Pancreas (tissue), 10 donors: Measurements from ENCODE around the gene OSMR. TPM values are rescaled to one million over a fixed set of nuclear protein-coding genes. Genes with fewer than 3 reads are reported as not detected.

Source experiments
- ATAC-seq, 4 donors: fragments of 200-7000 bp; cut with Tn5 transposase; one replicate each; pipeline versions ENCODE4 v1.8.0 to v1.9.1; 2020; ENCODE audit warnings: mild to moderate bottlenecking in 4 of 4, moderate library complexity in 4 of 4
- DNase-seq, 6 donors: peaks; one replicate each; pipeline ENCODE4 v3.0.0-alpha.2; 2020
- FAIRE-seq: peaks from 2 replicates; lab custom pipeline; 2012; peaks lifted over from hg19 to GRCh38; lab: Jason Lieb, UNC
- H3K27ac ChIP-seq, 4 donors: fragments of 200-600 bp; sonication (generic); 1 replicate in 3 of 4; 2 replicates in 1 of 4; pipeline versions ENCODE4 v1.5.0 to v1.8.0; 2020
- H3K27me3 ChIP-seq, 4 donors: fragments of 200-600 bp; one replicate each; pipeline ENCODE4 v1.8.0; 2021
- H3K36me3 ChIP-seq, 3 donors: fragments of 200-600 bp; sonication (generic) in 1 of 3; one replicate each; pipeline versions ENCODE4 v1.5.0 to v1.8.0; 2020 to 2021
- H3K4me1 ChIP-seq, 3 donors: fragments of 200-600 bp; one replicate each; pipeline ENCODE4 v1.8.0; 2021
- H3K4me3 ChIP-seq, 4 donors: fragments of 200-600 bp; sonication (generic) in 2 of 4; one replicate each; pipeline versions ENCODE4 v1.5.0 to v1.8.0; 2020 to 2021
- H3K9me3 ChIP-seq, 4 donors: fragments of 200-600 bp; one replicate each; pipeline ENCODE4 v1.8.0; 2021
- CTCF ChIP-seq, 4 donors: fragments of 200-600 bp; sonication (generic) in 3 of 4; IDR thresholded peaks; one replicate each; pipeline versions ENCODE4 v1.5.0 to v1.8.0; 2021; ENCODE audit warnings: antibody characterized with exemption in 4 of 4
- WGBS, 2 donors: extraction: QIAGEN DNeasy Blood & Tissue Kit; methylation state at CpG; one replicate each; pipeline ENCODE4 v1.1.7; 2013; 5-methylcytosine and 5-hydroxymethylcytosine counted together
- intact Hi-C, 3 donors: fragments of 100-400 bp; cut with DNase I; formaldehyde crosslinking; loops; one replicate each; pipeline versions ENCODE4 v1.11.1 to v1.14.2; 2022
- polyA plus RNA-seq, 2 donors: library from polyadenylated mRNA; stranded (reverse); fragments of 200-250 nt; gene quantifications; one replicate each; pipeline ENCODE4 v1.2.3, GENCODE V29; 2013
- total RNA-seq, 6 donors: library from RNA; stranded (reverse); fragmentation: NEBNext Ultra II Directional in 4 of 6; extraction: Animal tissue kit (Norgen Biotek cat#: 25700) in 4 of 6; gene quantifications; one replicate each; pipeline versions ENCODE4 v1.2.1 to v1.2.4, GENCODE V29; 2021 to 2023
- donor health status: healthy with polysubstance abuse.
- donor health status: DM: no; HTN: no; CAD: no; lungs with moderate emphysema.
- donor health status: DM: no; HTN: no; CAD: no.
- donor health status: control.
- donor health status: control.
- donor health status: Bipolar disorder and iron deficiency.
- donor health status: DM: yes; HTN: yes; CAD: no.
- donor health status: DM: no; HTN: no; CAD: no.
- donor health status: DM: no; HTN: no; CAD: no.
- donor health status: DM: yes; HTN: yes; CAD: no.

Gene OSMR
- total and polyA plus RNA-seq, 8 donors, result 5.5 to 29.0 (median 9.1) TPM

GRCh38 chr5:38874948-38875456 lies 29.2 kb downstream of the OSMR start:
- TF ChIP-seq CTCF (IDR thresholded peaks at IDR 0.05), result no peak
- Histone ChIP-seq H3K36me3 (peaks cover 0 to 14% (median 9%) of the 10 kb centered on the region in 3 donors), H3K9me3 (no peaks in the 10 kb centered on the region), H3K4me3 (no peak overlapping the region), H3K27me3 (no peaks in the 10 kb centered on the region), H3K27ac (no peak overlapping the region), H3K4me1 (no peaks in the 10 kb centered on the region)
- no peak for ATAC-seq
- intact Hi-C loops, result no loop called here
- DNase-seq, result no peak
- 78 to 89% methylated on average over 5 of the region's 5 CpGs for WGBS, 2 donors
- no peak for FAIRE-seq

GRCh38 chr5:38878391-38879077 lies 32.7 kb downstream of the OSMR start:
- no peak overlapping the region for H3K27ac ChIP-seq
- no peak for ATAC-seq
- no peaks in the 10 kb centered on the region for H3K9me3 ChIP-seq
- no peak overlapping the region for H3K4me3 ChIP-seq
- no peak for FAIRE-seq
- TF ChIP-seq CTCF (IDR thresholded peaks at IDR 0.05), result no peak
- no peaks in the 10 kb centered on the region for H3K27me3 ChIP-seq
- peaks cover 0 to 14% (median 9%) of the 10 kb centered on the region in 3 donors for H3K36me3 ChIP-seq
- no peaks in the 10 kb centered on the region for H3K4me1 ChIP-seq
- WGBS, 2 donors, result 91 to 94% methylated on average over 5 of the region's 5 CpGs
- DNase-seq, result no peak
- intact Hi-C loops, result no loop called here

- intact Hi-C loops, result no loop called here
These were observed 33.3 kb downstream of the OSMR start for GRCh38 chr5:38879078-38879460.

GRCh38 chr5:38883842-38884241 lies 38.0 kb downstream of the OSMR start:
- Histone ChIP-seq H3K36me3 (peaks cover 0 to 6% (median 0%) of the 10 kb centered on the region in 3 donors), H3K27ac (no peak overlapping the region)
- intact Hi-C loops, result no loop called here

More at GRCh38 chr5:38879078-38879460, 33.3 kb downstream of the OSMR start:
- Histone ChIP-seq H3K27me3 (no peaks in the 10 kb centered on the region), H3K36me3 (peaks cover 0 to 14% (median 9%) of the 10 kb centered on the region in 3 donors), H3K4me1 (no peaks in the 10 kb centered on the region), H3K27ac (no peak overlapping the region), H3K9me3 (no peaks in the 10 kb centered on the region), H3K4me3 (no peak overlapping the region)
- TF ChIP-seq CTCF (IDR thresholded peaks at IDR 0.05), result no peak
- DNase-seq (no peak), FAIRE-seq (no peak), ATAC-seq (no peak)
- 94 to 97% methylated on average over 7 of the region's 7 CpGs for WGBS, 2 donors

More at GRCh38 chr5:38883842-38884241, 38.0 kb downstream of the OSMR start:
- Histone ChIP-seq H3K4me3 (no peak overlapping the region), H3K4me1 (no peaks in the 10 kb centered on the region), H3K9me3 (no peaks in the 10 kb centered on the region), H3K27me3 (no peaks in the 10 kb centered on the region)
- WGBS, 2 donors, result 66 to 72% methylated on average over 3 of the region's 3 CpGs
- no peak for TF ChIP-seq CTCF (IDR thresholded peaks at IDR 0.05)
- no peak for FAIRE-seq
- no peak for DNase-seq
- no peak for ATAC-seq
